IPS DF 4.7 (cell line): ENCODE data around the gene LACTBL1.
"Not testable (repeated sequence)": the region's sequence is repeated elsewhere in the genome, so short reads cannot be mapped to it uniquely, and the experiment has no call there.

ENCODE experiments used
- DNase-seq: peaks from one replicate; pipeline ENCODE4 v3.0.0-alpha.2; 2013; ENCODE audit warnings: low spot score; ENCODE audit errors: extremely low read depth

LACTBL1 gene

DNA sequence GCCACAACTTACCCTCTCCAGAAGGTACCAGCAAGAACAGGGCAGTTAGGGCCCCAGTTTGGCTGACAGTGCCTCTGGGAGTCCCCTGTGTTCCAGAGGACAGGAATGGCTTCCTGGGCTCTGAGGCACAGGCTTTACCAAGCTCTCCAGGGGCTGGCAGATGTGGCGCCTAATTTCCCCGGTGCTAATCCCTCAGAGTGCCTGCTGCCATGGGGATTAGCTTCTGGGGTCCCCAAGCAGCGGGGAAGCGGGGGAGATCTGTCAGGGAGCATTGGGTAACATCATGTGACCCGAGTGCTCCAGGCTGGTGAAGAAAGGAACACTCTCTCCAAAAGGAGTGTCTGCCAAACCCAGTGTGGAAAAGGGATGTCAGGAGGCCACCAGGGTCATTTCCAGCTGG is at the start of gene LACTBL1:
Gene LACTBL1 (minus strand): TSS at position 107 of the 400 bp plus-strand sequence. CDS start 550 bp downstream, outside the sequence.
- DNase-seq: no peak

GRCh38 chr1:23021834-23022233 is 49.2 kb upstream of the LACTBL1 start:
- no peak for DNase-seq

DNA sequence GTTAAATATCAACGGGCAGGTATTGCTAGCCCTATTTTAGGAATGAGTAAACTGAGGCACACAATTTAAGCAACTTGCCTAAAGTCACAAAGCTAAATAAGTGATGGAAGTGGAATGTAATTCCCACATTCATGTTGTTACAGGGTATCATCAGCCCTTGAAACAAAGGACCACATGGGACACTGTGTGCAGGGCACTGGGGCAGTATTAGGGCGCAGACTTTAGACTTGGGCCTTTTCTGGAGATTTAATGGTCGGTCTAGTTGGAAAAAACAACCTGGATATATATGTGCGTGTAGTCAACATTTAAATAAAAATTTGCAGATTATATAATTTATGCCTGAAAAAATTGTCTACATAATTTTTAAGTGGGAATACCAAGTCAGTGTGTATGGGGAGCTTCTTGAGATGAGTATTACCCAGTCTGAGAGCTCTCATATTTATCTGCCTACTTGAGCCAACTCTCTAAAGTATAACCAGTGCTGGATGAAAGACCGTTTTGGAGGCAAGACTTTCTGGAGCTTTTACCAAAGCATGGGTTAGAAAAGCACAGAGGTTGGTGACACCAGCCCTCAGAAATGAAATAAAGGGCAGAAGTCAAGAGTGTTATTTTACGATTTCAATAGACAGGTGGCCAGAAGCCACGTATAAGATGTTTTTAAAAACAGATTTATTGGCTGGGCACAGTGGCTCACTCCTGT is 48.2 kb upstream of the LACTBL1 start:
- DNase-seq: no peak

DNA sequence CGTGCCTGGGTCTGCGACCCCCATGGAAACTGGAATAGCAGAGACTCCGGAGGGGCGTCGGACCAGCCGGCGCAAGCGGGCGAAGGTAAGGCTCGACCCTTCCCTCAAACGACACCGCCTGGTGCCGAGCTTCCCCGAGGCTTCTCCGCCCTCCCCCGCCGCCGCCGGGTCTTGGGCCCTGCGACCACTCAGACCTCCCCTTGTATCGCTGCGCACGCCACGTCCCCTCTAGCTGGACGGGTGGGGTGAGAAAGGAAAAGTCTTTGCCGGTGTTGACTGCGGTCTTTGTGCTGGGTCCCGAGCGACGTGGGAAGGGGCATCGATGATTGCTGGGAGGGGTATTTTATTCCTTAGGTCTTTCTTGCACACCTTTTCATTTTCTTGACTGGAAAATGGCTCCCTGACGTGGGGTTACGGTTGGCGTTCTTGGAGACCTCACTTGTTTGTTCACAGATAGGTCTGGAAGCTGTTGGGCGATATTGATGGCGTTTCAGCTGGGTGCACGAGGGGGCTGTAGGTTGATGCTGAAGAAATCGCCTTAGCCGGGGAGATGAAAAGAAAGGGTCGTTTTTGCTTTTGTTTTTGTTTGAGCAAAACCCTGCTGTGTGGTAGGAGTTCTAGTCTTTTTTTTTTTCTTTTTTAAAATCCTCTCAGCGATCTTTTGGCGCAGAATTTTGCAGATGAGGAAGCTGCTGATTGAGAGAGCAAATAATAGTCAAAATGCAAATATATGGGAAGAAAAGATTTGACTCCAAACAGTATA is 47.4 kb upstream of the LACTBL1 start:
- no peak for DNase-seq

DNA sequence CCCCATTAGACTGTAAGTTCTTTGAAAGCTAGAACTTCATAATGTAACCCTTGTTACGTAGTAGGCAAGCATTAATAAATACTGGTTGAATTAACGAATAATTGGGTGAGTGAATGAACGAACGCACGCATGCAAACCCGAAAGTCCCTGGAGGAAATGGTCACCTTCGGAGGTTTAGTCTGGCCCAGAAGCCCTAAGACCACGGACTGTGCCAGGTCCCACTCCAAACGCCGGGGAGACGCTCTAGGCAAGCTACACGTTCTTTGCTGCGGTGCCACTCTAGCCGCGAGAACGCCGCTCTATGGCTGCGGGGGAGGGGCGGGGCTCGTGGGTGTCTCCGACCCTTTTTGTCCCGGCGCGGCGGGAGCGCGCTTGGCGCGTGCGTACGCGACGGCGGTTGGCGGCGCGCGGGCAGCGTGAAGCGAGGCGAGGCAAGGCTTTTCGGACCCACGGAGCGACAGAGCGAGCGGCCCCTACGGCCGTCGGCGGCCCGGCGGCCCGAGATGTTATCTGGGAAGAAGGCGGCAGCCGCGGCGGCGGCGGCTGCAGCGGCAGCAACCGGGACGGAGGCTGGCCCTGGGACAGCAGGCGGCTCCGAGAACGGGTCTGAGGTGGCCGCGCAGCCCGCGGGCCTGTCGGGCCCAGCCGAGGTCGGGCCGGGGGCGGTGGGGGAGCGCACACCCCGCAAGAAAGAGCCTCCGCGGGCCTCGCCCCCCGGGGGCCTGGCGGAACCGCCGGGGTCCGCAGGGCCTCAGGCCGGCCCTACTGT is 46.6 kb upstream of the LACTBL1 start, which contains the start of gene KDM1A:
Gene KDM1A (plus strand): TSS at position 375 of the 769 bp plus-strand sequence. CDS start 129 bp downstream, at position 504.
- DNase-seq: peak; percentile 87

DNA sequence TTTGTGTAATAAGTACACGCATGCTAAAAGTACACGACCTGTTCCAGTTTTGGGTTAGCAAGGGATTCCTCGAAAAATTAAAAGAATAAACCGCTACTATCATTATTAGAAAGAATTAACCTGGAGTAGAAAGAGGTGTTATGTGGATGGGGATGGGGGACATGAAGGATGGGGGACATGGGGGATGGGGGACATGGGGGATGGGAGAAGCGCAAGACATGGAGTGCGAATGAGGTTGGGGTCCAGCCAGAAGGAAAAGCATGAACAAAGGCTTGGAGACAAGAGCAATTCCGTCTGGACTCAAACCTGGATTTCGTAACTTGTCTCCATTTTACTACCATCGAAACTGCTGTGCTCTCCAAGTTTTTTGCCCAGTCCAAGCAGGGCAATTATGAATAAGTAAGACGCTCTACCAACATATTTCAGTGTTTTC is 46.0 kb upstream of the LACTBL1 start:
- no peak for DNase-seq

GRCh38 chr1:23013657-23014056 is 41.0 kb upstream of the LACTBL1 start:
- DNase-seq: no peak

- not testable (repeated sequence) for DNase-seq
Observed at GRCh38 chr1:23010025-23010424, 37.4 kb upstream of the LACTBL1 start.

DNA sequence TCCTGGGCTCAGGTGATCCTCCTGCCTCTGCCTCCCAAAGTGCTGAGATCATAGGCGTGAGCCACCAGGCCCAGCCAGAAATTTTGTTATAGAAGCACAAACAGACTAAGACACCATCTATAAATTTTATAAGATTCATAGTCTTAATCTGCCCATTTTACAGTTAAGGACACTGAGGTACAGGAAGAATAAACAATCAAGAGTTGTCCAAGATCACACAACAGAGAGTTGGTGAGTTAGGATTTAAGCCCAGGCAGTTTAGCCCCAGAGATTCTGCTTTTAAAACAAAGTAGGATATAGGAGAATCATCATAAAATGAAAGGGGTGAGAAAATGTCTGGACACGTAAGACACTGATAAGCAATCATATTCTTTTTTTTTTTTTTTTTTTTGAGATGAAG is 36.2 kb upstream of the LACTBL1 start:
- no peak for DNase-seq

GRCh38 chr1:23007106-23007505 is 34.4 kb upstream of the LACTBL1 start:
- DNase-seq: no peak

GRCh38 chr1:23004769-23005168 is 32.1 kb upstream of the LACTBL1 start:
- DNase-seq: not testable (repeated sequence)

DNA sequence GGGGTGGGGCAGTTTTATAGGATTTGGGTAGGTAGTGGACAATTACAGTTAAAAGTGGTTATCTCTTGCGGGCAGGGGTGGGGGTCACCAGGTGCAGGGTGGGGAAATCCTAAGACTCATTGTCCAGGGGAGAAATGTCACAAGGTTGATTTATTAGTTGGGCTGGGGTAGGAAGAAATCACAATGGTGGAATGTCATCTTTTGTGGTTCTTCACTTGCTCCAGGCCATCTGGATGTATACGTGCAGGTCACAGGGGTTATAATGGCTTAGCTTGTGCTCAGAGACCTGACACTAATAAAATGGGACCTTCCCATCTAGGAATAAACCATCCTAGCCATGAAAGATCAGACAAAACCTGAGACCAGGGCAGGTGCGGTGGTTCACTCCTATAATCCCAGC is 31.4 kb upstream of the LACTBL1 start:
- no peak for DNase-seq

- not testable (repeated sequence) for DNase-seq
Observed at GRCh38 chr1:23002218-23002617, 29.6 kb upstream of the LACTBL1 start.

- not testable (repeated sequence) for DNase-seq
Observed at GRCh38 chr1:23000133-23000532, 27.5 kb upstream of the LACTBL1 start.

- not testable (repeated sequence) for DNase-seq
Observed at GRCh38 chr1:22997528-22997927, 24.9 kb upstream of the LACTBL1 start.

DNA sequence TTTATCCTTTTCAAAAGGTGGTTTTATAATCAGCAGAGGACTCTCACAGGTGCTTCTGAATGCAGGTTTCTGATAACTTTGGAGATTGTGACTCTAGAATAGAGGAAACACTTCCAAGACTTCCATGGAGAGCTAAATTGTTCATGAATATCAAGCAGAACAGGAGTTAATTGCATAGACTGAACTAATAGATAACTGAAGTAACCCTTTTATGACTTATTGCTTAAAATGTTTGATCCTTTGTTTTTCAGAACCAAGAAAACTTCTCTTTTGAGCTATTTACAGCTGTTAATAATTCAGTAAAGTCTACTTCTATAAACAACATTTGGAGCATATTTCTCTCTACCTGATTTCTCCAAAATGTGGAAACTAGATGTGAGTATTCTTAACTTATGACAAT is 23.1 kb upstream of the LACTBL1 start:
- DNase-seq: no peak

DNA sequence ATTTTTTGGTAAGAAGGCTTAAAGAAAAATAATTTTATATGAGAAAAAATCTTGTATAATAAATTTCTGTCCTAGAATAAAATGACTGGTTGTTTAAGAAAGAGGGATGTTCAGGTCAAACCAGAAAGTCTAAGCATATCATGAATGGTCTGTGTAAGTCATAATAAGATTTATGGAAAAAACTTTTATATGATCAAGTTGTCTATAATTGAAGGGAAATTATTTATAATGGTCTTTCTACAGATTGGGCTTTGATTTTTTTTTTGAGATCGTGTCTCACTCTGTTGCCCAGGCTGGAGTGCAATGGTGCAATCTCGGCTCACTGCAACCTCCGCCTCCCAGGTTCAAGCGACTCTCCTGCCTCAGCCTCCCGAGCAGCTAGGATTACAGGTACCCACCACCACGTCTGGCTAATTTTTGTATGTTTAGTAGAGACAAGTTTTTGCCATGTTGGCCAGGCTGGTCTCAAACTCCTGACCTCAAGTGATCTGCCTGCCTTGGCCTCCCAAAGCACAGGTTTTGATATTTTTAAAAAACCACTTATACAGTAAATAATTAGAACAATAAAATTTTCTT is 20.6 kb upstream of the LACTBL1 start:
- not testable (repeated sequence) for DNase-seq

GRCh38 chr1:22992384-22992783 is 19.7 kb upstream of the LACTBL1 start:
- DNase-seq: not testable (repeated sequence)

DNA sequence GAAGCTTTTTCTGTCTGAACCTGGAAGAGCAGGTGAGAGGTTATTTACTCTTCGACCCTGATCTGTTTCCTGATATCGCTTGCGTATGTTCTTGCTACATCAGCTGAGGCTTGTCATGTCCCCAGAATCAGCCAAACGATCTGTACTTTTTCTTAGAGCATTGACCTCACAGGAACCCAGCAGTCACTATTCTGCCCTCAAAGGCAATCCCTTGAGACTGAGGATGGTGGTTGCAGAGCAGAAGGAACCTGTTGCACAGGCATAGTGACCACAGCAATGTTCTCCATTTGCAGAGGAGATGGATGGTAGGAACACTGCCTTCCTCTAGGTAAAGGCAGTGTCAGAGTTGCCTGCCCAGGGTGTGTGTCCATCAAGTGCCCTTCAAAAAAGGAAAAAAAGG is 11.3 kb upstream of the LACTBL1 start:
- no peak for DNase-seq

GRCh38 chr1:22980471-22980790 is 7.8 kb upstream of the LACTBL1 start:
- not testable (repeated sequence) for DNase-seq

DNA sequence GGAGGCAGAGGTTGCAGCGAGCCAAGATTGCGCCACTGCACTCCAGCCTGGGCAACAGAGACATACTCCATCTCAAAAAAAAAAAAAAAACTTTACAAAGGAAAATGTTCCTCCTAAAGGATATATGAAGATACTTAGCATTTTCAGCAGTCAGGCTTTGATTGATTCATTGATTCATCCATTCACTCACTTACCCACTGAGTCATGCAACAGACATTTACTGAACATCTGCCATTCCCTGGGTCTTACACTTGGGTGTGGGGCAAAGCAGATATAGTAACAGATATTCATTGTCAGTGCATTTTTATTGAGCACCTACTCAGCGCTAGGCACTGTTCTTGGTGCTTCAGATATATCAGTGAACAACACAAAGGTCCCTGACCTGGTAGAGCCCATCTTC is 5.6 kb upstream of the LACTBL1 start:
- DNase-seq: no peak
